CD8-positive, alpha-beta memory T cell (primary cell): ENCODE results near the gene CINP. TPM values are rescaled to one million over a fixed set of nuclear protein-coding genes. Genes with fewer than 3 reads are reported as not detected.
A peak's percentile ranks its signal among the peaks of the same experiment; 100 is the strongest.
"Not testable (repeated sequence)": the region's sequence is repeated elsewhere in the genome, so short reads cannot be mapped to it uniquely, and the experiment has no call there.

Experiments used
- CTCF ChIA-PET: fragments of 350-600 bp; sonication (Branson Sonifier 250); formaldehyde crosslinking; loops from one replicate; lab custom pipeline; 2021; ENCODE audit warnings: antibody characterized with exemption; lab: Charles Lee
- POLR2A ChIA-PET: fragments of 350-600 bp; sonication (Branson Sonifier 250); formaldehyde crosslinking; loops from one replicate; lab custom pipeline; 2021; ENCODE audit warnings: antibody characterized with exemption; lab: Charles Lee
- DNase-seq, 5 donors: peaks; one replicate each; pipeline versions ENCODE4 v3.0.0 to v3.0.0-alpha.2; 2020 to 2022; ENCODE audit warnings: mixed read lengths in 1 of 5
- H3K27ac ChIP-seq: one replicate; pipeline ENCODE4 v1.7.0; 2013; ENCODE audit warnings: low read depth, mild to moderate bottlenecking, low read length, moderate library complexity
- H3K27me3 ChIP-seq: 2 replicates; pipeline ENCODE4 v1.7.0; 2013; ENCODE audit warnings: low read length, mild to moderate bottlenecking; ENCODE audit not compliant: insufficient read depth, poor library complexity, severe bottlenecking
- H3K36me3 ChIP-seq: 2 replicates; pipeline ENCODE4 v1.7.0; 2013; ENCODE audit warnings: mild to moderate bottlenecking, low read length, moderate library complexity; ENCODE audit not compliant: insufficient read depth
- H3K4me1 ChIP-seq: 2 replicates; pipeline ENCODE4 v1.7.0; 2013; ENCODE audit warnings: mild to moderate bottlenecking, low read length, moderate library complexity; ENCODE audit not compliant: insufficient read depth
- H3K4me3 ChIP-seq: 2 replicates; pipeline ENCODE4 v1.7.0; 2013; ENCODE audit warnings: mild to moderate bottlenecking, low read length
- H3K9me3 ChIP-seq: 2 replicates; pipeline ENCODE4 v1.7.0; 2013; ENCODE audit warnings: mild to moderate bottlenecking, low read length
- H3K27ac Mint-ChIP-seq, 8 donors: one replicate each; pipeline ENCODE4 v1.8.0; 2020 to 2021; ENCODE audit warnings: mixed read lengths in 8 of 8, mild to moderate bottlenecking in 6 of 8, inconsistent platforms in 3 of 8, moderate library complexity in 3 of 8
- H3K27me3 Mint-ChIP-seq, 2 donors: one replicate each; pipeline ENCODE4 v1.8.0; 2020 to 2021; ENCODE audit warnings: mixed read lengths in 2 of 2, mild to moderate bottlenecking in 1 of 2, moderate library complexity in 1 of 2
- H3K36me3 Mint-ChIP-seq, 3 donors: one replicate each; pipeline ENCODE4 v1.8.0; 2020 to 2021; ENCODE audit warnings: mixed read lengths in 3 of 3, inconsistent platforms in 1 of 3, mild to moderate bottlenecking in 1 of 3
- H3K4me1 Mint-ChIP-seq, 3 donors: one replicate each; pipeline ENCODE4 v1.8.0; 2020 to 2021; ENCODE audit warnings: mixed read lengths in 3 of 3, inconsistent platforms in 1 of 3, mild to moderate bottlenecking in 1 of 3
- H3K4me3 Mint-ChIP-seq, 7 donors: one replicate each; pipeline ENCODE4 v1.8.0; 2020 to 2021; ENCODE audit warnings: mixed read lengths in 7 of 7, mild to moderate bottlenecking in 6 of 7, moderate library complexity in 4 of 7, inconsistent platforms in 2 of 7
- H3K9me3 Mint-ChIP-seq, 5 donors: one replicate each; pipeline ENCODE4 v1.8.0; 2020 to 2022; ENCODE audit warnings: mixed read lengths in 5 of 5, mild to moderate bottlenecking in 3 of 5, moderate library complexity in 2 of 5, inconsistent platforms in 1 of 5
- polyA plus RNA-seq: library from polyadenylated mRNA; unstranded; fragments of 300-500 nt; fragmentation: Illumina TruSeq; gene quantifications from one replicate; pipeline ENCODE4 v1.2.3, GENCODE V29; 2021
- total RNA-seq, 2 experiments: library from RNA; stranded (reverse); gene quantifications; one replicate each; pipeline ENCODE4 v1.2.3, GENCODE V29; 2021

Gene CINP
- total and polyA plus RNA-seq, 3 experiments from 2014 or later, result 40.5 to 66.0 (median 65.4) TPM

GRCh38 chr14:102315121-102315520, 47.6 kb downstream of the CINP start:
- no peaks in the 10 kb centered on the region for H3K36me3 ChIP-seq
- Mint-ChIP-seq H3K36me3 (peaks cover 0 to 13% (median 0%) of the 10 kb centered on the region in 3 donors), H3K4me3 (peak overlapping the region; percentile 86 to 95 (median 90)), H3K4me1 (peaks cover 35 to 54% (median 49%) of the 10 kb centered on the region in 3 donors), H3K9me3 (peaks cover 0 to 3% (median 0%) of the 10 kb centered on the region in 5 donors), H3K27me3 (peaks cover 0 to 8% of the 10 kb centered on the region in 2 donors), H3K27ac (peak overlapping the region in 4 of 8 donors; percentile 29 to 94 (median 55))
- no peak overlapping the region for H3K27ac ChIP-seq
- H3K27me3 ChIP-seq, result no peaks in the 10 kb centered on the region
- no peaks in the 10 kb centered on the region for H3K9me3 ChIP-seq
- H3K4me3 ChIP-seq, result peak overlapping the region; percentile 76
- ChIA-PET CTCF (interaction anchor here (0.8 to 5.7 kb wide), 13 partner anchors 11 to 608 kb away, joined by 3 to 79 read pairs (median 5); partner anchors contain the start of genes DYNC1H1 and MOK), POLR2A (interaction anchor here (2.4 kb wide), 1 partner anchor 10 kb away, joined by 15 read pairs; the partner anchor contains the start of gene MOK)
- peaks cover 28% of the 10 kb centered on the region for H3K4me1 ChIP-seq
- DNase-seq, result no peak

DNA sequence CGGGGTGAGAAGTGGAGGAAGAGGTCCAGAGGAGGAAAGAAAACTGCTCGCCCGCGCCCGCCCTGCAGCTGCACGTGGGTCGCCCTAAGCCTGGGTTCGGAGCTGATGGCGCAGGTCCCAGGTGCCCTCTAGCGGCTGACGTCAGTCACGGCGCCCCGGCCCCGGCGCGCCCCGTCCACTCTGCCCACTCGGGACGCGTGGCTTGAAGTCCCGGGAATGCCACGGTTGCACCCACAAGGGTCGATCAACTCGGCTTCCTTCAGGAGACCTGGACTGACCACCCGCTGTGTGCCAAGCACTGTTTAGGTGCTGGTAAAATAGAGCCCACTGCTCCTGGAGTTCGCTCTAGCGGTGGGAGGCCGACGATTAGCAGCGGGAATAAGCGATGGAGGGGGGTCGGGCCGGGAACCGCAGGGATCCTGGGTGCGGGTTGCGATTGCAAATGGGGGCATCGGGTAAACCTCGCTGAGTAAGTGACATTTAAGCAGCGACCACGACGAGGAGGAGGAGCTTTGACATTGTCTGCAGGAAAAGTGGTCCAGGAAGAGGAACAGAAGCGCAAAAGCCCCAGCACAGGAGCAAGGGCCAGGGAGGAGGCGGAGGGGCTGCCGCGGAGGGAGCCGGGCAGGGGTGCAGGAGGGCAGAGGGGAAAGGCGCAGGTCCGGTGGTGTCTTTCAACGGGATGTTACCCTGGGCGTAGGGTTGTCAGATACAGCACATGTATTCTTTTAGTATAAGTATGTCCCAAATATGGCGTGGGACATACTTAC, 48.3 kb downstream of the CINP start:
- no peak overlapping the region for H3K27ac ChIP-seq
- Mint-ChIP-seq H3K9me3 (peaks cover 0 to 3% (median 0%) of the 10 kb centered on the region in 5 donors), H3K4me3 (peak overlapping the region; percentile 86 to 95 (median 90)), H3K36me3 (peaks cover 0 to 10% (median 0%) of the 10 kb centered on the region in 3 donors), H3K27me3 (peaks cover 0 to 8% of the 10 kb centered on the region in 2 donors), H3K27ac (peak overlapping the region in 7 of 8 donors; percentile 61 to 94 (median 85)), H3K4me1 (peaks cover 33 to 51% (median 47%) of the 10 kb centered on the region in 3 donors)
- peaks cover 28% of the 10 kb centered on the region for H3K4me1 ChIP-seq
- no peaks in the 10 kb centered on the region for H3K9me3 ChIP-seq
- peak; percentile 73 to 86 (median 76) for DNase-seq
- POLR2A ChIA-PET, result interaction anchor here (0.5 to 2.4 kb wide), 4 partner anchors 10 to 1437 kb away, joined by 3 to 15 read pairs (median 3); partner anchors contain the start of gene MOK
- CTCF ChIA-PET, result interaction anchor here (0.6 to 5.7 kb wide), 27 partner anchors 10 to 607 kb away, joined by 3 to 79 read pairs (median 3); partner anchors contain the start of genes CINP, DYNC1H1, MOK and TECPR2
- H3K4me3 ChIP-seq, result peak overlapping the region; percentile 76
- H3K27me3 ChIP-seq, result no peaks in the 10 kb centered on the region
- H3K36me3 ChIP-seq, result no peaks in the 10 kb centered on the region

DNA sequence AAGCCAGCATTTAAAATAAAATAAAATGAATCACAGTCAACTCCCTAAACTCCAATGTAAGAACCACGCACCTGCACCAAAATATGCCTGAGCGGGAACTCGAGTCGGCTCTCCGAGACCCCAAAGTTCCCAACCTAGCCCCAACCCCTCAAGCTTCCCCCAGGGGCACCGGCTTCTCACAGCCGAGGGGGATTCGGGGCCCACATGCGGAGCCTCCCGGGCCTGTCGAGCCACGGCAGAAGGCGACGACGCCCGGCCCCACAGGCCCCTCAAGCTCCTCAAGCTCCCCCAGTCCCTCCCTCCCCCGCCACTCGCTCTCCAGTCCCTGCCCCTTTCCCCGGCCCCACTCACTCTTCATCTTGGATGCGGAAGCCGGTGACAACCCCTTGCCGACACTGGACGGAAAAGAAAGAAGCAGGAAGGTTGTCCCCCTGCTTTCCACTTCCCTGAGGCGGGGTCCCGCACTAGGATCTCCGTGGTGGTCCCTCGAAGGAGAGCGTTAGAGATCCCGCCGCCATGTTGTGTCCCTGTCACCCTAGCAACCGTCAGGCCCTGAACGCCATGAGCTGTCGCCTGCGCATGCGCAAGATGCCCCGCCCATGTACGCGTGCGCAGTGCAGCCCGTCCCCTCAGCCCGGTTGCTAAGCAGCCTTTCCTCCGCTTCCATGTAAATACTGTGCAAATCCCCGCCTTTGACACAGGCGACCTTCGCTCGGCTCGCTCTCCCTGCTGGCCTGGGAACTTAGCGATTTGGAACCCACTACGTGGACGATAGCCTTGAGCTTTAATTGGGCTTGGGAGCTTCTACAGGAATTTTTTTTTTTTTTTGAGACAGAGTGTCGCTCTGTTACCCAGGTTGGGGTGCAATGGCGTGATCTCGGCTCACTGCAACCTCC, 57.8 kb downstream of the CINP start, which contains the start of gene MOK:
Gene MOK (minus strand): TSS at position 554 of the 896 bp plus-strand sequence. CDS start 196 bp downstream, at position 358.
- Histone ChIP-seq H3K27ac (peak within 1 kb of the TSS; percentile 81), H3K4me1 (peaks cover 6% of the 10 kb centered on the region), H3K36me3 (no peaks in the 10 kb centered on the region), H3K27me3 (no peaks in the 10 kb centered on the region), H3K9me3 (no peaks in the 10 kb centered on the region), H3K4me3 (peak within 1 kb of the TSS; percentile 86)
- Mint-ChIP-seq H3K27me3 (peaks cover 4% of the 10 kb centered on the region in 2 donors), H3K9me3 (peaks cover 0 to 2% (median 0%) of the 10 kb centered on the region in 5 donors), H3K4me3 (peak within 1 kb of the TSS; percentile 88 to 98 (median 93)), H3K4me1 (peaks cover 10 to 15% (median 12%) of the 10 kb centered on the region in 3 donors), H3K27ac (peak within 1 kb of the TSS; percentile 93 to 100 (median 98)), H3K36me3 (peaks cover 0 to 5% (median 0%) of the 10 kb centered on the region in 3 donors)
- ChIA-PET CTCF (interaction anchor here (1.0 to 4.8 kb wide), 5 partner anchors 9 to 17 kb away, joined by 3 to 79 read pairs (median 4); partner anchors contain the start of gene ZNF839), POLR2A (interaction anchor here (0.6 to 3.1 kb wide), 6 partner anchors 10 to 1029 kb away, joined by 3 to 15 read pairs (median 6); partner anchors contain the start of gene EIF5)
- peak; percentile 92 to 99 (median 98) for DNase-seq

DNA sequence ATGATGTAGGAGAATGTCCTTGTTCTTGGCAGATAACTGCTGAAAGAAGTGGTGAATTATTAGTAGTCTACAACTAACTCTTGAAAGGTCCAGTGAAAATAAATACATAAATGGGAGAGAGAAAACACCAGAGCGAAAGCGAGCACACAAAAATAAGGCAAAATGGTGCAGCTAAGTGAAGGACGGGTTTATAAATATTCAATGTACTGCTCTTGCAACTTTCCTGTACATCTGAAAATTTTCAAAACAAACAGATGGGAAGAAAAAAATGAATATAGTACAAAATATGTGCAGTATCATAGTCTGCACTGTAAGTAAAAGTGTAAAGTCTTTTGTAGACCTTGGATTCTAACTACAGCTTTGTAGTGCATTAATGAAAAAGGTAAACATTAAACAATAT, 59.0 kb downstream of the CINP start:
- POLR2A ChIA-PET, result interaction anchor here (0.6 to 3.1 kb wide), 2 partner anchors 11 to 352 kb away, joined by 6 to 15 read pairs; no protein-coding TSS in a partner anchor
- Histone ChIP-seq H3K27ac (no peak overlapping the region), H3K27me3 (no peaks in the 10 kb centered on the region), H3K9me3 (no peaks in the 10 kb centered on the region), H3K4me1 (peaks cover 6% of the 10 kb centered on the region), H3K36me3 (no peaks in the 10 kb centered on the region), H3K4me3 (no peak overlapping the region)
- Mint-ChIP-seq H3K27ac (peak overlapping the region in 2 of 8 donors; percentile 65 to 66), H3K4me1 (peaks cover 10 to 15% (median 12%) of the 10 kb centered on the region in 3 donors), H3K27me3 (peaks cover 4% of the 10 kb centered on the region in 2 donors), H3K36me3 (peaks cover 0 to 5% (median 0%) of the 10 kb centered on the region in 3 donors), H3K9me3 (peaks cover 0 to 2% (median 0%) of the 10 kb centered on the region in 5 donors), H3K4me3 (peak overlapping the region; percentile 22 to 85 (median 45))
- DNase-seq, result no peak
- CTCF ChIA-PET, result interaction anchor here (4.8 kb wide), 1 partner anchor 13 kb away, joined by 79 read pairs; no protein-coding TSS in a partner anchor

DNA sequence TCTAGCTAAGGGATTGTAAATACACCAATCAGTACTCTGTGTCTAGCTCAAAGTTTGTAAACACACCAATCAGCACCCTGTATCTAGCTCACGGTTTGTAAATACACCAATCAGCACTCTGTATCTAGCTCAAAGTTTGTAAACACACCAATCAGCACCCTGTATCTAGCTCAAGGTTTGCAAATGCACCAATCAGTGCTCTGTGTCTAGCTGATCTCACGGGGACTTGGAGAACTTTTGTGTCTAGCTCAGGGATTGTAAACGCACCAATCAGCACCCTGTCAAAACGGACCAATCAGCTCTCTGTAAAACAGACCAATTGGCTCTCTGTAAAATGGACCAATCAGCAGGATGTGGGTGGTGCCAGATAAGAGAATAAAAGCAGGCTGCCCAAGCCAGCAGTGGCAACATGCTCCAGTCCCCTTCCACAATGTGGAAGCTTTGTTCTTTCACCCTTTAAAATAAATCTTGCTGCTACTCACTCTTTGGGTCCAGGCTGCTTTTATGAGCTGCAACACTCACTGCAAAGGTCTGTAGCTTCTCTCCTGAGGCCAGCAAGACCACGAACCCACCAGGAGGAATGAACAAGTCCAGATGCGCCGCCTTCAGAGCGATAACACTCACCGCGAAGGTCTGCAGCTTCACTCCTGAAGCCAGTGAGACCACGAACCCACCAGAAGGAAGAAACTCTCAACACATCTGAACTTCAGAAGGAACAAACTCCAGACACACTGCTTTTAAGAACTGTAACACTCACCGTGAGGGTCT, 64.2 kb downstream of the CINP start:
- H3K36me3 ChIP-seq, H3K36me3 Mint-ChIP-seq, H3K27me3 ChIP-seq, H3K27ac Mint-ChIP-seq, H3K9me3 ChIP-seq, POLR2A ChIA-PET, H3K27ac ChIP-seq, H3K4me3 Mint-ChIP-seq, DNase-seq, H3K4me1 Mint-ChIP-seq, H3K27me3 Mint-ChIP-seq, H3K4me3 ChIP-seq, H3K4me1 ChIP-seq, H3K9me3 Mint-ChIP-seq: not testable (repeated sequence)
- CTCF ChIA-PET, result interaction anchor here (1.0 to 1.7 kb wide), 3 partner anchors 14 to 19 kb away, joined by 3 to 5 read pairs (median 4); no protein-coding TSS in a partner anchor
